Dermis blood vessel endothelial cell (primary cell): ENCODE results near the gene CCDC17. TPM values are rescaled to one million over a fixed set of nuclear protein-coding genes. Genes with fewer than 3 reads are reported as not detected.
A peak's percentile ranks its signal among the peaks of the same experiment; 100 is the strongest.
"Not testable (repeated sequence)": the region's sequence is repeated elsewhere in the genome, so short reads cannot be mapped to it uniquely, and the experiment has no call there.

Experiments used
- DNase-seq: peaks from one replicate; pipeline ENCODE4 v3.0.0; 2010
- total RNA-seq: library from RNA; depleted of rRNA; stranded (reverse); fragments of >200 nt; gene quantifications from 2 replicates; pipeline ENCODE4 v1.2.3, GENCODE V29; 2014

CCDC17 gene
- total RNA-seq, 1 donor from 2014 or later = 1.2 TPM

DNA sequence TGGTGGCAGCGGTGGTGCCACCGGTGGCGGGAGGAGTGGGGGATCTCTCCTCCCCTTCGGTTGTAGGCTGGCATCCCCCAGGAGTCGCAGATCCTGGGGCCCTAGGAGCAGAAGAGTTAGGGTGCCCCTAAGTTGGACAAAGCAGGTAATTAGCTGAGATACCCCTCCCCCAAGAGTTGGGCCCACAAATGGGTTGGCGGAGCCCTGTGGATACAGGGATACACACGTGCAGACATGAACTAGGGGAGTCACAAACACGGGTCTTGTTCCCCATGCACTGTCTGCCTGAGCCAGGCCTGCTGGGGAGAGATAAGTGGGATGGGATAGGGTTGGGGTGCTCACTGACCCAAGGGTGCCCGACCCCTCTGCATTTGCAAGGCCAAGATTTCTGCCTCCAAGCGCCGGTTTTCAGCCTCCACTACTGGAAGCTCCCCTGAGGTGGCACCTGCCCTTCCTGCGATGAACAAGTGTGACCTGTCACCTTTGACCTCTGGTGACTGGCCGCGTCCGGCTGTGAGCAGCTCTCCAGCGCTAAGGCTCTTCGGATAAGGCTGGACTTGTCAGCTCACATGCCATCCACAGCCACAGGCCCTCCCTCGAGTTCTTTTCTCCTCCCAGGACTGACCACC, 1.8 kb downstream of the CCDC17 start:
- DNase-seq = peak; percentile 35

- DNase-seq = peak; percentile 56
Measured at GRCh38 chr1:45621501-45621836, 2.4 kb downstream of the CCDC17 start.

DNA sequence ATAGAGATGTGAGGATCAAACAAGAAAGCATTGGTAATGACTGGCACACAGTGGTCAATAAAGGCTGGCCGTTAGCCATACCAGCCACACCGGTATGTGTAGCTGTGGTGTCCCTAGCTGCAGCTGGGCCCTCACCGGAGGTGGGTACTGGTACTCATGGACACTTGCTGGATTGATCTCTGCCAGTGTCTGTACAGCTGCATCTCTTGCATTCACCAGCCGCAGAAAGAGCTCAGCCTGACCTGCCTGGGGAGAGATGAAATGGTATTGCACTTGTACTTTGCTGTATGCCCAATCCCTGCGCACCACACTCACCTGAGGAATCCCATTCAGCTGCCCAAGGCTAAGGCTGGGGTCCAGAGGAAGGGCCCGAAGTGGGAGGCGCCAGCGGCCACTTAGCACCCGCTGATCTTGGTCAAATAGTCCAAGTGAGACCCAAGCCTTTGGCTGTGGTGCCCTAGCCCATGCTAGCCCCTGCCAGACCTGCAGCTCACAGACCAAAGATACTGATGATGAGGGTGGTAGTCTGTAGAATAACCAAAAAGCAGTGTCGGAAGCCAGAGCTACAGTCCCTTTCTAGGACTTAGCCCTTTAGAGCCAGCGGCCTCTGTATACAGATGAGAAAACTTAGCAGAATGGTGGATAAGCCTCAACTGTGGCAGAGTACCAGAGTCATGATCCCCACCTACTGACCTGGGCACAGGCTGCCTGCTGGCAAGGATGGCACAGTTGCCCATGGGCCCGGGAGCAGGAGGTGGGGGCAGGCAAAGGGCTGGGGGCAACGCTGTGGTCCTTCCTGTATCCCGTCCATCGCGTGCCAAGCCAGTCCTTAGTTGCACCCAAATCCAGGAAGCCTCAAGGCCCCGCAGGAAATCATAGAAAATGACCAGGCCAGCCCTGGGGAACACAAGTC, 3.0 kb downstream of the CCDC17 start:
- peak; percentile 51 for DNase-seq

DNA sequence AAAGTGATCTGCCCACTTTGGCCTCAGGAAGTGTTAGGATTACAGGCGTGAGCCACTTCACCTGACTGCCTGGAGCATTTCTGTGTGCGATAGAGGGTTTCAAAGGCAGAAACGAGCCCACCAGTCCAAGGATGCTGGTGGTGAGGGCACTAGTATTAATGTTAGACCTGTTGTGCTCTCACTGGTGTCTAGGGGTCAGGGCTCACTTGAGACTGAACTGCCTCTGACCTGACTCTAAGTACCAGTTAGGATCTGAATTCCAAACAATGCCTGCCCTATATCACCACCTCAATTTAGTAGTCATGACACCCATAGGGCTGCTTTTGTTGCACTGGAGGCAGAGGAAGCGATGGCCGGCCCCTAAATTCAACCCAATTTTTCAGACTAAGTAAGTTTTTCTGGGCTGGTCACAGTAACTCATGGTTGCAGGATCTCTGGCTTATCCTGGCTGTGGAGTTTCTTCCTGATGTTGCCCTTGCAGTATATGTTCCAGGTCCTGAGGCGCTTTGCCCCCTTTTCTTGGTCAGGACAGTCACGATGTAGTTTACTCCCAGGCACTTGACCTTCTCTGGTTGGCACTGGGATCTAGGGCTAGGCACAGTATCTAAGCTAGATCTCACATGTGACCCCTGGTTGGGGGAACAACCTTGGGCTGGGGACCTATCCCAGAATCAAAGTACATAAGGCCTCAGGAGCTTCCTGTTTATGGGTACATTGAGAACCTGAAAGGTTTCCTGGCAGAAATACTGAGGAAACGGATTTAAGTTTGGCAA, 4.5 kb downstream of the CCDC17 start:
- DNase-seq = peak; percentile 39

GRCh38 chr1:45617618-45618017, 6.2 kb downstream of the CCDC17 start:
- DNase-seq = peak; percentile 81

GRCh38 chr1:45615885-45616284, 8.0 kb downstream of the CCDC17 start:
- DNase-seq = no peak

GRCh38 chr1:45612941-45613579, 10.8 kb downstream of the CCDC17 start:
- DNase-seq = no peak

- no peak for DNase-seq
Measured at GRCh38 chr1:45610589-45611226, 13.1 kb downstream of the CCDC17 start.

- peak; percentile 84 for DNase-seq
Measured at GRCh38 chr1:45608175-45609156, 15.4 kb downstream of the CCDC17 start.

- no peak for DNase-seq
Measured at GRCh38 chr1:45607404-45608074, 16.3 kb downstream of the CCDC17 start.

- no peak for DNase-seq
Measured at GRCh38 chr1:45604239-45604638, 19.6 kb downstream of the CCDC17 start.

GRCh38 chr1:45596765-45597164, 27.1 kb downstream of the CCDC17 start:
- not testable (repeated sequence) for DNase-seq

DNA sequence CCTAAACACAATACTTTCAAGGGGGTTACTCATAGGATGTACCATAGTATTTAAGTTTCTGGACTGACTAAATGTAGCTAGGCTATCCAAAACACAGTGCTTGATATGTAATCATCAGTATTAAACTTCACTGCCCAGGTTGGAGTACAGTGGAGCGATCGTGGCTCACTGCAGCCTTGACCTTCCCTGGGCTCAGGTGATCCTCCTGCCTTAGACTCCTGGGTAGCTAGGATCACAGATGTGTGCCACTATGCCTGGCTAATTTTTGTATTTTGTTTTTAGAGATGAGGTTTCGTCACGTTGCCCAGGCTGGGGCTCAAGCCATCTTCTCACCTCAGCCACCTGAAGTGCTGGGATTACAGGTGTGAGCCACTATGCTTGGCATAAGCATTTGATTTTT, 29.4 kb downstream of the CCDC17 start:
- no peak for DNase-seq

GRCh38 chr1:45589861-45590260, 34.0 kb downstream of the CCDC17 start:
- DNase-seq = no peak

DNA sequence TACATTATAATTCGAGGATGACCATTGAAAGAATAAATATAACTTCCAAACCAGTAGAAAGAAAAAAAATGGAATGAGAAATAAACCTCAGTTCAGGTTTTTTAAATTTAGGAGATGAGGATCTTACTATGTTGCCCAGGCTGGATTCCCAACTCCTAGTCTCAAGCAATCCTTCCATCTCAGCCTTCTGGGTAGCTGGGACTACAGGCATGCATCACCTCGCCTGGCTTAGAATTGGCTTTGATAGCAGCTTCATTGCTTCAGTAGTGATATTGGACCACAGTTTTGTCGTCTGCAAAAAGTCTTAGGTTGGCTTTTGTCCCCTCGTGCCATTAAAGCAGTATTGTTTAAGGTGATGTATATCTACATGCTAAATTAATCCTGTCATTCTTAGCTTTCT, 37.1 kb downstream of the CCDC17 start:
- DNase-seq = no peak

- DNase-seq = no peak
Measured at GRCh38 chr1:45585496-45586075, 38.3 kb downstream of the CCDC17 start.

DNA sequence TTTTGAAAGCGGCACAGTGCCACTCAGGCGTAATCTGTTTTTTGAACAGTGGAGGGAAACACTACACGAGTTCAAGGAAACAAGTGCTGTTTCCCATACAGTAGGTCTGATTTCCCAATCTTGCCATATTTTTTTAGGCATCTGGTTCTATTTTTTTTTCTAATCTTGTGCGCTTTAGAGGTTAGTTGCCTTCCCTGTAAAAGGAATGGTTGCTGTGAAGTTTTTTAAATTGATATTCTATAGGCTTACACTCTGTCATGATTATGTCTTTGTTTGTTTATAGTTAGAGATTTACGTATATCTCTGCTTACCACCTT, 38.8 kb downstream of the CCDC17 start:
- no peak for DNase-seq

DNA sequence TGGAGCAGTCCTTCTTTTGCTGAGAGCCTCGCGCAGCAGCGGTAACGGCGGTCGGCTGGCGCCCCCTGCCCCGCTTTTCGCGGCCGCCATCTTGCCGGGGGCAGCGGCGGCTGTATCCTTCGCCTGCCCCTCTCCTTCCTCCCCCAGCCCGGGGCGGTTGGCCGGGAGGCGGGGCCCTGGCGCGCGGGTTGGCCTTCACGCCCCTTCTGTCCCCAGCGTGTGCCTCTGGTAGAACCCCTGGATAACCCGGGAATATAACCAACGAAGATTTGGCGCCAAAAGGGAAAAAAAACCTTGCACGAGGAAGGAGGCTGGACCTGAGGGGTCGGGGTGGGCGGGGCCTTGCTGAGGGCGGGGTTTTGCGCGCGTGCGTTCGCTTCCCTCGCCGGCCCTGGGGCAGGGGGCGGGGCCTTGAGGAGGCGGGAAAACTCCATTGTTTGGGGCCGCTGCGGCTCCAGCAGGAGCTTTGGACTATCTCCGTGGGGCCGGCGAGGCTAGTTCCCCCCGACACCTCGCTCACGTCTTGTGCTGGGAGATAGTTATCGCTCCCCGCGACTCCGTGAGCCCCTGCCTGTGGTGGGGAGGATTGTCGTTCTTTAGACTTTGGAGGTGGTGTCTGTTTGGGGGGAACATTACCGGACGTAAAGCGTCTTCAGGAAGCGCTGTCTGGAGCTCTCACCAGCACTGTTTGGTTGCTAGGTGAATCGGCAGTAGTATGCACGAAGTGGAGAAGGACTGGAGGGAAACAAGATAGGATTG, 39.3 kb downstream of the CCDC17 start:
- DNase-seq = peak; percentile 95

DNA sequence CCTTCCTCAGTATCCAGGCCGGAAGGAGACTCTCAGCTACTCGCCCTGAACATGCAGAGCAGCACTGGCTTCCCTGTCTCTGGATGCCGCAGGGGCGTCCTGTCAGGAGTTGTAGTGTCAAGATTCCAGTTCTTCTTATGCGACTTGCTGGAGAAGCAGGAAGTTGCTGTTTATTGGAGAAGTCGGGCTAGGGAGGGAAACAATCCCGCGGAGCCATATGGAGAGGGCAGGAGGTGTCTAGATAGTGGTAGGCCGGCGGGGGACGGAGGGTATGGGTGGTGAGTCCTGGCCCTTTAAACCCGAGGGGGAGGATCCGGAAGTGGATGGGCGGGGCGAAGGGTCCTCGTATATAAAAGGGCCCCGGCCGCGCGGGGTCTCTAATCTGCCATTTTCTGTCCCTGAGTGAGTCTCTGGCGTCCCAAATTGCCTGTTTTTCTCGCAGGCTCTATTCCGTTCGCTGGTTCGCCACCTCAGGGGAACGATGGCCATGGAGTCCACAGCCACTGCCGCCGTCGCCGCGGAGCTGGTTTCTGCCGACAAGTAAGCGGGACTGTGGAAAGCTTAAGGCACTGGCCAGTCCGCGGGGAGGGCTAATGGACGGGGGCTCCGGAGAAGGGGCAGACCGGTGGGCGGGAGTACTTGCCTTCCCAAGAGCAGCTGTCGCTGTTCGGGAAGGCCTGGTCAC, 40.0 kb downstream of the CCDC17 start, which contains the start of gene NASP:
NASP (plus strand) TSS at position 376 of the 685 bp plus-strand sequence; CDS start at position 482, 106 bp downstream.
- DNase-seq = peak; percentile 85
